ENCODE results near the gene SELENON.

DNA sequence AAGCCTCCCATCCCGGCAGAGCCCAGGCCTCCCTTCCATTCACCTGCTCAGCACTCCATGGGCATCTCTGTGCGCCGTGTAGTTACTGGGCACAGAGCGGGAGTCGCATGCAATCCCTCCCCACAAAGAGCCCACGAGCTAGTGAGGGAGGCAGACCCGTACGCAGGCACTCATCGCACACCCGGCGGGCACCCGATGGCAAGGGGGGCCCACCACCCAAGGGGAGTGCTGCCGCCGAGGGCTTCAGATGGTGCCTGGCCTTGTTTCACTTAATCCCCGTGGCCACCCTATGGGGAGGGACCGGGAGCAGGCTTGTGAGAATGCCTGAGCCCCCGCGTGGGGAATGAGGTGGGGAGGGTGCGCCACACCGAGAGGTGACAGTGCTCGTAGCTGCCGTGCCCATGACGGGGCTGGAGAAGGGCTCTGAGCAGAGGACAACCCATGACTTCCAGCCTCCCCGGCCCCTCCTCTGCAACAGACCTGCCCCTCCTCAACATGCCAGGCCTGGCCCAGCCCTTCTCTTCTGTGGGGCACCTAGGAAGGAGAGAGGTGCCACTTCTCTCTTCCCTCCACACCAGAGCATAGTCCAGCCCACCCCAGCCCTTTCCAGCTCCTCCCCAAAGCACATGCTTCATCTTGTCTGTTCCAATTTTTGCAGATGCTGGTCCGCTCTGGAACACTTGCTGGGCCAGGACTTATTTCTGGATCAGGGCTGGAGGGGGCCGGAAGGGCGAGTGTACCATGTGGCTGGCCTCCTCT is 30.2 kb upstream of the SELENON start:
- TF ChIP-seq, protein P1, sequence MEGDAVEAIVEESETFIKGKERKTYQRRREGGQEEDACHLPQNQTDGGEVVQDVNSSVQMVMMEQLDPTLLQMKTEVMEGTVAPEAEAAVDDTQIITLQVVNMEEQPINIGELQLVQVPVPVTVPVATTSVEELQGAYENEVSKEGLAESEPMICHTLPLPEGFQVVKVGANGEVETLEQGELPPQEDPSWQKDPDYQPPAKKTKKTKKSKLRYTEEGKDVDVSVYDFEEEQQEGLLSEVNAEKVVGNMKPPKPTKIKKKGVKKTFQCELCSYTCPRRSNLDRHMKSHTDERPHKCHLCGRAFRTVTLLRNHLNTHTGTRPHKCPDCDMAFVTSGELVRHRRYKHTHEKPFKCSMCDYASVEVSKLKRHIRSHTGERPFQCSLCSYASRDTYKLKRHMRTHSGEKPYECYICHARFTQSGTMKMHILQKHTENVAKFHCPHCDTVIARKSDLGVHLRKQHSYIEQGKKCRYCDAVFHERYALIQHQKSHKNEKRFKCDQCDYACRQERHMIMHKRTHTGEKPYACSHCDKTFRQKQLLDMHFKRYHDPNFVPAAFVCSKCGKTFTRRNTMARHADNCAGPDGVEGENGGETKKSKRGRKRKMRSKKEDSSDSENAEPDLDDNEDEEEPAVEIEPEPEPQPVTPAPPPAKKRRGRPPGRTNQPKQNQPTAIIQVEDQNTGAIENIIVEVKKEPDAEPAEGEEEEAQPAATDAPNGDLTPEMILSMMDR (IDR thresholded peaks at IDR 0.05; ENCODE audit: low read depth, low read length, missing input control), result no peak
- TF ChIP-seq TAF1 (conservative IDR thresholded peaks at IDR 0.05), result no peak
- no peak for TF ChIP-seq JUND (IDR thresholded peaks at IDR 0.05)
- TF ChIP-seq GABPA (IDR thresholded peaks at IDR 0.05 in 1 of 2, conservative IDR thresholded peaks at IDR 0.05 in 1 of 2), result no peak
- TF ChIP-seq EGR1 (IDR thresholded peaks at IDR 0.05; ENCODE audit: low read depth in 2 of 2), result no peak
- TF ChIP-seq, protein P2, sequence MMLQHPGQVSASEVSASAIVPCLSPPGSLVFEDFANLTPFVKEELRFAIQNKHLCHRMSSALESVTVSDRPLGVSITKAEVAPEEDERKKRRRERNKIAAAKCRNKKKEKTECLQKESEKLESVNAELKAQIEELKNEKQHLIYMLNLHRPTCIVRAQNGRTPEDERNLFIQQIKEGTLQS (IDR thresholded peaks at IDR 0.05), result no peak

All from liver (tissue), 3 donors.